ENCODE measurements around the gene CLGN. TPM values are rescaled to one million over a fixed set of nuclear protein-coding genes. Genes with fewer than 3 reads are reported as not detected.

CLGN gene
- total RNA-seq, 1 experiment from 2014 or later: 2.9 TPM

DNA sequence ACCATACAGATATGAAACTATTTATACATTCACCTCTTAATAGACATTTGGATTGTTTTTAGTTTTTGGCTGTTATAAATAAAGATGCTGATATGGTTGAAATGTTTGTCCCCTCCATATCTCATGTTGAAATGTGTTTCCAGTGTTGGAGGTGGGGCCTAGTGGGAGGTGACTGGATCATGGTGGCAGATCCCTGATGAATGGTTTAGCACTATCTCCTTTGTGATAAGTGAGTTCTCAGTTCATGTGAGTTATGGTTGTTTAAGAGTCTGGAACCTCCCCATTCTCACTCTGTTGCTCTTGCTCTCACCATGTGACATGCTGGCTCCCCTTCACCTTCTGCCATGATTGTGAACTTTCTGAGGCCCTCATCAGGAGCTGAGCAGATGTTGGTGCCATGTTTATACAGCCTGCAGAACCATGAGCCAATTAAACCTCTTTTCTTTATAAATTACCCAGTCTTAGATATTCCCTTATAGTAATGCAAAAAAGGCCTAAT, 12.2 kb upstream of the CLGN start:
- H3K9me3 ChIP-seq (ENCODE audit: control insufficient read depth, low read depth, low read length): no peaks in the 10 kb centered on the region
- Mint-ChIP-seq H3K4me1 (no peaks in the 10 kb centered on the region), H3K27ac (no peak overlapping the region), H3K9me3 (no peaks in the 10 kb centered on the region), H3K27me3 (ENCODE audit: low read depth) (0 out of 2 replicates have a peak, but pooled peaks cover 2% of the 10 kb centered on the region), H3K36me3 (ENCODE audit: insufficient read depth in 1 of 3, low read depth in 3 of 3) (no peaks in the 10 kb centered on the region), H3K4me3 (no peak overlapping the region)
- no peaks in the 10 kb centered on the region for H4K20me1 ChIP-seq (ENCODE audit: control insufficient read depth, insufficient read depth, insufficient read length)
- H3K4me2 ChIP-seq (ENCODE audit: insufficient read depth, insufficient read length, low read length): no peak overlapping the region
- no peak for DNase-seq
- no peak overlapping the region for H2BK120ac ChIP-seq (ENCODE audit: low read depth, low read length, poor library complexity, severe bottlenecking)
- H3K56ac ChIP-seq (ENCODE audit: insufficient read length, low read depth, low read length): no peak overlapping the region
- H3K27me3 ChIP-seq (ENCODE audit: insufficient read depth, low read length): no peaks in the 10 kb centered on the region
- H3K14ac ChIP-seq (ENCODE audit: insufficient read depth, low read length): no peak overlapping the region
- no peak overlapping the region for H2BK12ac ChIP-seq (ENCODE audit: insufficient read length, low read depth, low read length)
- no peak overlapping the region for H3T11ph ChIP-seq (ENCODE audit: low read length)
- H2BK15ac ChIP-seq (ENCODE audit: low read depth, low read length): no peak overlapping the region
- no peaks in the 10 kb centered on the region for H3K4me1 ChIP-seq (ENCODE audit: insufficient read depth, low read length)
- no peak overlapping the region for H3K18ac ChIP-seq (ENCODE audit: insufficient read length, low read depth, low read length)
- H3K23me2 ChIP-seq (ENCODE audit: insufficient read length, low read depth, low read length, poor library complexity, severe bottlenecking): no peaks in the 10 kb centered on the region
- TF ChIP-seq, protein P1, sequence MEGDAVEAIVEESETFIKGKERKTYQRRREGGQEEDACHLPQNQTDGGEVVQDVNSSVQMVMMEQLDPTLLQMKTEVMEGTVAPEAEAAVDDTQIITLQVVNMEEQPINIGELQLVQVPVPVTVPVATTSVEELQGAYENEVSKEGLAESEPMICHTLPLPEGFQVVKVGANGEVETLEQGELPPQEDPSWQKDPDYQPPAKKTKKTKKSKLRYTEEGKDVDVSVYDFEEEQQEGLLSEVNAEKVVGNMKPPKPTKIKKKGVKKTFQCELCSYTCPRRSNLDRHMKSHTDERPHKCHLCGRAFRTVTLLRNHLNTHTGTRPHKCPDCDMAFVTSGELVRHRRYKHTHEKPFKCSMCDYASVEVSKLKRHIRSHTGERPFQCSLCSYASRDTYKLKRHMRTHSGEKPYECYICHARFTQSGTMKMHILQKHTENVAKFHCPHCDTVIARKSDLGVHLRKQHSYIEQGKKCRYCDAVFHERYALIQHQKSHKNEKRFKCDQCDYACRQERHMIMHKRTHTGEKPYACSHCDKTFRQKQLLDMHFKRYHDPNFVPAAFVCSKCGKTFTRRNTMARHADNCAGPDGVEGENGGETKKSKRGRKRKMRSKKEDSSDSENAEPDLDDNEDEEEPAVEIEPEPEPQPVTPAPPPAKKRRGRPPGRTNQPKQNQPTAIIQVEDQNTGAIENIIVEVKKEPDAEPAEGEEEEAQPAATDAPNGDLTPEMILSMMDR (conservative IDR thresholded peaks at IDR 0.05): no peak
- no peak overlapping the region for H4K8ac ChIP-seq (replicated peaks; ENCODE audit: insufficient read length, low read depth, low read length)
- H3K23ac ChIP-seq (ENCODE audit: insufficient read length, low read depth, low read length): no peak overlapping the region
- H2AK5ac ChIP-seq (ENCODE audit: insufficient read length, low read length): no peak overlapping the region
- no peaks in the 10 kb centered on the region for H3K79me1 ChIP-seq (ENCODE audit: insufficient read depth, low read depth, low read length, poor library complexity, severe bottlenecking)
- no peak overlapping the region for H3K27ac ChIP-seq (ENCODE audit: insufficient read length, low read depth, low read length)
- H4K91ac ChIP-seq (ENCODE audit: insufficient read length, low read depth, low read length): no peak overlapping the region
- no peak overlapping the region for H2BK5ac ChIP-seq (ENCODE audit: insufficient read length, low read length)
- H3K79me2 ChIP-seq (ENCODE audit: insufficient read depth, low read length): no peaks in the 10 kb centered on the region
- no peak overlapping the region for H2BK20ac ChIP-seq (ENCODE audit: low read depth, low read length, poor library complexity, severe bottlenecking)
- no peak overlapping the region for H4K5ac ChIP-seq (ENCODE audit: insufficient read length, low read depth, low read length)
- no peak overlapping the region for H2AFZ ChIP-seq (ENCODE audit: low read length)
- H3K4ac ChIP-seq (ENCODE audit: low read depth, low read length): no peak overlapping the region
- no peak overlapping the region for H3K9ac ChIP-seq (ENCODE audit: extremely low read depth, insufficient read length, low read length)

Data from H9 (cell line).